ENCODE results near the gene BNC2.

DNA sequence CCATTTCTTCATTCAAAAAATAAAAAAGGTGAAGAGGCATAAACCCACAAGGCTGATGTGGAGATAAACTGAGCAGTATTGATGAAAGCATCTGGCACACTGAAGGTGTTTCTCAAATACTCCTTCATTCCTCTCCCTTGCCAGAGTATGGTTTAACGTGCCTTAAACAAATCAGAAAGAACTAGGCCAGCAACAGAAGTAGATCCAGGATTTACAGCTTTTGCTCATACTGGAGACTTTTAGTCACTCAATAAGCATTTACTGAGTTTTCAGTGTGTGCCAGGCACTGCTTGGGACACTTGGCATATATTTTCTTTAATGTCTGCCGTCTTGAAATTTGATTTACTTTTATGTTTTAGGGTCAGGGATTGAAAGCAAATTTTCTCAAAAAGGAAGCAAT, 53.0 kb downstream of the BNC2 start:
- TF ChIP-seq EZH2phosphoT487 (IDR thresholded peaks at IDR 0.05) (no peak), EZH2 (IDR thresholded peaks at IDR 0.05) (no peak)
- TF ChIP-seq, protein P1, sequence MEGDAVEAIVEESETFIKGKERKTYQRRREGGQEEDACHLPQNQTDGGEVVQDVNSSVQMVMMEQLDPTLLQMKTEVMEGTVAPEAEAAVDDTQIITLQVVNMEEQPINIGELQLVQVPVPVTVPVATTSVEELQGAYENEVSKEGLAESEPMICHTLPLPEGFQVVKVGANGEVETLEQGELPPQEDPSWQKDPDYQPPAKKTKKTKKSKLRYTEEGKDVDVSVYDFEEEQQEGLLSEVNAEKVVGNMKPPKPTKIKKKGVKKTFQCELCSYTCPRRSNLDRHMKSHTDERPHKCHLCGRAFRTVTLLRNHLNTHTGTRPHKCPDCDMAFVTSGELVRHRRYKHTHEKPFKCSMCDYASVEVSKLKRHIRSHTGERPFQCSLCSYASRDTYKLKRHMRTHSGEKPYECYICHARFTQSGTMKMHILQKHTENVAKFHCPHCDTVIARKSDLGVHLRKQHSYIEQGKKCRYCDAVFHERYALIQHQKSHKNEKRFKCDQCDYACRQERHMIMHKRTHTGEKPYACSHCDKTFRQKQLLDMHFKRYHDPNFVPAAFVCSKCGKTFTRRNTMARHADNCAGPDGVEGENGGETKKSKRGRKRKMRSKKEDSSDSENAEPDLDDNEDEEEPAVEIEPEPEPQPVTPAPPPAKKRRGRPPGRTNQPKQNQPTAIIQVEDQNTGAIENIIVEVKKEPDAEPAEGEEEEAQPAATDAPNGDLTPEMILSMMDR (IDR thresholded peaks at IDR 0.05) = no peak
